Smooth muscle cell (in vitro differentiated cells): ENCODE results near the gene LCAT. TPM values are rescaled to one million over a fixed set of nuclear protein-coding genes. Genes with fewer than 3 reads are reported as not detected.

ENCODE experiments used
- DNase-seq: peaks from one replicate; lab custom pipeline; 2025; ENCODE audit not compliant: unreplicated experiment; lab: John Stamatoyannopoulos, UW
- H2AFZ ChIP-seq: fragments of 200-600 bp; sonication (generic); 2 replicates; pipeline ENCODE4 v1.6.0; 2016; ENCODE audit warnings: antibody characterized with exemption, low read depth, mild to moderate bottlenecking
- H3F3A ChIP-seq: fragments of 200-600 bp; sonication (generic); 2 replicates; pipeline ENCODE4 v1.6.0; 2017; ENCODE audit warnings: antibody characterized with exemption, low read depth
- H3K27ac ChIP-seq: fragments of 200-600 bp; sonication (generic); 2 replicates; pipeline ENCODE4 v1.5.1; 2016; ENCODE audit warnings: low read depth, mild to moderate bottlenecking
- H3K27me3 ChIP-seq: fragments of 200-600 bp; sonication (generic); 2 replicates; pipeline ENCODE4 v1.6.1; 2016; ENCODE audit warnings: low read depth, mild to moderate bottlenecking
- H3K36me3 ChIP-seq: fragments of 200-600 bp; sonication (generic); 2 replicates; pipeline ENCODE4 v1.5.1; 2016; ENCODE audit warnings: low read depth
- H3K4me1 ChIP-seq: fragments of 200-600 bp; sonication (generic); 2 replicates; pipeline ENCODE4 v1.5.1; 2016; ENCODE audit warnings: low read depth
- H3K4me2 ChIP-seq: fragments of 200-600 bp; sonication (generic); 2 replicates; pipeline ENCODE4 v1.6.0; 2016; ENCODE audit warnings: mild to moderate bottlenecking
- H3K4me3 ChIP-seq: fragments of 200-600 bp; sonication (generic); 2 replicates; pipeline ENCODE4 v1.5.1; 2016; ENCODE audit warnings: mild to moderate bottlenecking
- H3K79me2 ChIP-seq: fragments of 200-600 bp; sonication (generic); 2 replicates; pipeline ENCODE4 v1.6.0; 2016; ENCODE audit warnings: low read depth, mild to moderate bottlenecking
- H3K9ac ChIP-seq: fragments of 200-600 bp; sonication (generic); 2 replicates; pipeline ENCODE4 v1.6.0; 2016; ENCODE audit warnings: low read depth
- H3K9me3 ChIP-seq: fragments of 200-600 bp; sonication (generic); replicated peaks from 2 replicates; pipeline ENCODE4 v1.5.1; 2016; ENCODE audit warnings: low read depth
- H4K20me1 ChIP-seq: fragments of 200-600 bp; sonication (generic); 2 replicates; pipeline ENCODE4 v1.6.0; 2016; ENCODE audit warnings: low read depth
- CTCF ChIP-seq: fragments of 200-600 bp; sonication (generic); IDR thresholded peaks from 2 replicates; pipeline ENCODE4 v1.5.1; 2017; ENCODE audit warnings: borderline replicate concordance, mild to moderate bottlenecking, antibody characterized with exemption; ENCODE audit not compliant: insufficient read depth, poor library complexity, severe bottlenecking
- WGBS: methylation state at CpG from one replicate; pipeline ENCODE4 v1.1.7; 2016; ENCODE audit warnings: low lambda C conversion rate; 5-methylcytosine and 5-hydroxymethylcytosine counted together
- polyA plus RNA-seq: library from polyadenylated mRNA; unstranded; fragments of >200 nt; fragmentation: Nextera tagmentation; extraction: Ambion mirVana; gene quantifications from 2 replicates; pipeline ENCODE4 v1.2.1, GENCODE V29; 2016
- total RNA-seq: library from RNA; depleted of rRNA; stranded (reverse); fragments of >200 nt; gene quantifications from 2 replicates; pipeline ENCODE4 v1.2.3, GENCODE V29; 2014

The LCAT gene
- total and polyA plus RNA-seq, 2 experiments from 2014 or later = 14.3 to 34.6 TPM

DNA sequence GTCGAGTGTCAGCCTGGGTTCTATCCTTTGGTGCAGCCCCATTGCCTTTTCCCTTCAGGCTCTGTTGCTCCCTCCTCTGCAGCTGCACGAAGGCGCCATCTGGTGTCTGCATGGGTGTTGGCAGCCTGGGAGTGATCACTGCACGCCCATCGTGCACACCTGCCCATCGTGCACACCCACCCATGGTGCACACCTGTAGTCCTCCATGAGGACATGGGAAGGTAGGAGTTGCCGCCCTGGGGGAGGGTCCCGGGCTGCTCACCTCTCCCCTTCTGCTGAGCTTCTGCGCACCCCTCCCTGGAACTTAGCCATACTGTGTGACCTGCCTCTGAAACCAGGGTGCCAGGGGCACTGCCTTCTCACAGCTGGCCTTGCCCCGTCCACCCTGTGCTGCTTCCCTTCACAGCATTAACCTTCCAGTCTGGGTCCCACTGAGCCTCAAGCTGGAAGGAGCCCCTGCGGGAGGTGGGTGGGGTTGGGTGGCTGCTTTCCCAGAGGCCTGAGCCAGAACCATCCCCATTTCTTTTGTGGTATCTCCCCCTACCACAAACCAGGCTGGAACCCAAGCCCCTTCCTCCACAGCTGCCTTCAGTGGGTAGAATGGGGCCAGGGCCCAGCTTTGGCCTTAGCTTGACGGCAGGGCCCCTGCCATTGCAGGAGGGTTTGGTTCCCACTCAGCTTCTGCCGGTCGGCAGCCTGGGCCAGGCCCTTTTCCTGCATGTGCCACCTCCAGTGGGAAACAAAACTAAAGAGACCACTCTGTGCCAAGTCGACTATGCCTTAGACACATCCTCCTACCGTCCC is 15.2 kb downstream of the LCAT start:
- H3K36me3 ChIP-seq = no peaks in the 10 kb centered on the region
- H3K9me3 ChIP-seq = no peaks in the 10 kb centered on the region
- WGBS = 57% methylated on average over 16 of the region's 16 CpGs
- H3K79me2 ChIP-seq = peaks cover 3% of the 10 kb centered on the region
- H3K4me1 ChIP-seq = no peaks in the 10 kb centered on the region
- no peak overlapping the region for H3K9ac ChIP-seq
- no peak overlapping the region for H2AFZ ChIP-seq
- DNase-seq = peak; percentile 7
- H3K4me2 ChIP-seq = no peak overlapping the region
- peaks cover 60% of the 10 kb centered on the region for H4K20me1 ChIP-seq
- H3K27ac ChIP-seq = no peak overlapping the region
- H3F3A ChIP-seq = no peaks in the 10 kb centered on the region
- no peak overlapping the region for H3K4me3 ChIP-seq
- H3K27me3 ChIP-seq = no peaks in the 10 kb centered on the region
- TF ChIP-seq CTCF = peak; percentile 67

DNA sequence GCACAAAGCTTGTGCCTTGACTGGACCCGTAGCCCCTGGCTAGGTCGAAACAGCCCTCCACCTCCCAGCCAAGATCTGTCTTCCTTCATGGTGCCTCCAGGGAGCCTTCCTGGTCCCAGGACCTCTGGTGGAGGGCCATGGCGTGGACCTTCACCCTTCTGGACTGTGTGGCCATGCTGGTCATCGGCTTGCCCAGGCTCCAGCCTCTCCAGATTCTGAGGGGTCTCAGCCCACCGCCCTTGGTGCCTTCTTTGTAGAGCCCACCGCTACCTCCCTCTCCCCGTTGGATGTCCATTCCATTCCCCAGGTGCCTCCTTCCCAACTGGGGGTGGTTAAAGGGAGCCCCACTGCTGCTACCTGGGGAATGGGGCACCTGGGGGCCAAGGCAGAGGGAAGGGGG is 15.8 kb downstream of the LCAT start:
- H3K9ac ChIP-seq = no peak overlapping the region
- no peak overlapping the region for H3K4me3 ChIP-seq

GRCh38 chr16:67927131-67927941 is 16.6 kb downstream of the LCAT start:
- H4K20me1 ChIP-seq = peaks cover 74% of the 10 kb centered on the region
- TF ChIP-seq CTCF = no peak

More for the DNA sequence above, 15.8 kb downstream of the LCAT start:
- no peaks in the 10 kb centered on the region for H3K4me1 ChIP-seq
- no peaks in the 10 kb centered on the region for H3F3A ChIP-seq
- no peak for DNase-seq
- H2AFZ ChIP-seq = no peak overlapping the region
- H3K4me2 ChIP-seq = no peak overlapping the region
- H3K27me3 ChIP-seq = no peaks in the 10 kb centered on the region
- no peak for TF ChIP-seq CTCF
- no peaks in the 10 kb centered on the region for H3K36me3 ChIP-seq
- 92% methylated on average over 7 of the region's 7 CpGs for WGBS
- H4K20me1 ChIP-seq = peaks cover 66% of the 10 kb centered on the region
- peaks cover 6% of the 10 kb centered on the region for H3K79me2 ChIP-seq
- H3K27ac ChIP-seq = no peak overlapping the region
- H3K9me3 ChIP-seq = no peaks in the 10 kb centered on the region

More at GRCh38 chr16:67927131-67927941, 16.6 kb downstream of the LCAT start:
- Histone ChIP-seq H3K79me2 (peaks cover 7% of the 10 kb centered on the region), H3K27me3 (no peaks in the 10 kb centered on the region), H3K36me3 (no peaks in the 10 kb centered on the region), H3K4me3 (no peak overlapping the region), H3F3A (no peaks in the 10 kb centered on the region), H3K27ac (no peak overlapping the region), H3K9me3 (no peaks in the 10 kb centered on the region), H2AFZ (no peak overlapping the region), H3K9ac (no peak overlapping the region), H3K4me2 (no peak overlapping the region), H3K4me1 (no peaks in the 10 kb centered on the region)
- no peak for DNase-seq
- WGBS = 97% methylated on average over 22 of the region's 22 CpGs
